ENCODE measurements around the gene ARMC9.

DNA sequence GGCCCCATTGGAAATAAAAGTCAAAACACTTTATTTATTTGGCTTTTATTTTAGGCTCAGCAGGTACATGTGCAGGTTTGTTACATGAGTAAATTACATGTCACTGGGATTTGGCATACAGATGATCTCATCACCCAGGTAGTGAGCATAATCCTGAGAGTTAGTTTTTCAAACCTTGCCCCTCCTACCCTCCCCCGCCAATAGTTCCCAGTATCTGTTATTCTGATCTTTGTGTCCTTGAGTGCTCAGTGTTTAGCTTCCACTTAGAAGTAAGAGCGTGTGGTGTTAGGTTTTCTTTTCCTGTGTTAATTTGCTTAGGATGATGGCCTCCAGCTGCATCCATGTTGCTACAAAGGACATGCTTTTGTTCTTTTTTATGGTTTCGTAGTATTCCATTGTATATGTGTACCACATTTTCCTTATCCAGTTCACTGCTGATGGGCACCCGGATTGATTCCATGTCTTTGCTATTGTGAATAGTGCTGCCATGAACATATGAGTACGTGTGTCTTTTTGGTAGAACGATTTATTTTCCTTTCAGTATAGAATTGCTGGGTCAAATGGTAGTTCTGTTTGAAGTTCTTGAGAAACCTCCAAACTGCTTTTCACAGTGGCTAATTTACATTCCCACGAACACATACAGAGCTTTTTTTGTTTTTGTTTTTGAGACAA is 47.9 kb downstream of the ARMC9 start:
- TF ChIP-seq, protein P1, sequence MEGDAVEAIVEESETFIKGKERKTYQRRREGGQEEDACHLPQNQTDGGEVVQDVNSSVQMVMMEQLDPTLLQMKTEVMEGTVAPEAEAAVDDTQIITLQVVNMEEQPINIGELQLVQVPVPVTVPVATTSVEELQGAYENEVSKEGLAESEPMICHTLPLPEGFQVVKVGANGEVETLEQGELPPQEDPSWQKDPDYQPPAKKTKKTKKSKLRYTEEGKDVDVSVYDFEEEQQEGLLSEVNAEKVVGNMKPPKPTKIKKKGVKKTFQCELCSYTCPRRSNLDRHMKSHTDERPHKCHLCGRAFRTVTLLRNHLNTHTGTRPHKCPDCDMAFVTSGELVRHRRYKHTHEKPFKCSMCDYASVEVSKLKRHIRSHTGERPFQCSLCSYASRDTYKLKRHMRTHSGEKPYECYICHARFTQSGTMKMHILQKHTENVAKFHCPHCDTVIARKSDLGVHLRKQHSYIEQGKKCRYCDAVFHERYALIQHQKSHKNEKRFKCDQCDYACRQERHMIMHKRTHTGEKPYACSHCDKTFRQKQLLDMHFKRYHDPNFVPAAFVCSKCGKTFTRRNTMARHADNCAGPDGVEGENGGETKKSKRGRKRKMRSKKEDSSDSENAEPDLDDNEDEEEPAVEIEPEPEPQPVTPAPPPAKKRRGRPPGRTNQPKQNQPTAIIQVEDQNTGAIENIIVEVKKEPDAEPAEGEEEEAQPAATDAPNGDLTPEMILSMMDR (IDR thresholded peaks at IDR 0.05 in 4 of 5, conservative IDR thresholded peaks at IDR 0.05 in 1 of 5): no peak
- TF ChIP-seq POLR2A (IDR thresholded peaks at IDR 0.05): no peak

Measured in gastrocnemius medialis (tissue), 4 donors.